Endothelial cell (in vitro differentiated cells): ENCODE measurements around the gene PPME1. TPM values are rescaled to one million over a fixed set of nuclear protein-coding genes. Genes with fewer than 3 reads are reported as not detected.
A peak's percentile ranks its signal among the peaks of the same experiment; 100 is the strongest.
"Not testable (repeated sequence)": the region's sequence is repeated elsewhere in the genome, so short reads cannot be mapped to it uniquely, and the experiment has no call there.

Source experiments
- DNase-seq: peaks from one replicate; pipeline ENCODE4 v3.0.0; 2021; ENCODE audit warnings: low spot score
- H3K27ac Mint-ChIP-seq: one replicate; pipeline ENCODE4 v1.8.0; 2021; ENCODE audit warnings: mixed read lengths, inconsistent platforms; ENCODE audit not compliant: unreplicated experiment
- H3K27me3 Mint-ChIP-seq: one replicate; pipeline ENCODE4 v1.8.0; 2021; ENCODE audit warnings: mild to moderate bottlenecking, moderate library complexity, mixed read lengths, inconsistent platforms; ENCODE audit not compliant: unreplicated experiment
- H3K36me3 Mint-ChIP-seq: one replicate; pipeline ENCODE4 v1.8.0; 2021; ENCODE audit warnings: mild to moderate bottlenecking, low read depth, mixed read lengths, inconsistent platforms; ENCODE audit not compliant: unreplicated experiment
- H3K4me1 Mint-ChIP-seq: one replicate; pipeline ENCODE4 v1.8.0; 2021; ENCODE audit warnings: mild to moderate bottlenecking, mixed read lengths, inconsistent platforms; ENCODE audit not compliant: unreplicated experiment
- H3K4me3 Mint-ChIP-seq: one replicate; pipeline ENCODE4 v1.8.0; 2021; ENCODE audit warnings: mild to moderate bottlenecking, mixed read lengths, inconsistent platforms; ENCODE audit not compliant: unreplicated experiment
- H3K9me3 Mint-ChIP-seq: one replicate; pipeline ENCODE4 v1.8.0; 2021; ENCODE audit warnings: mixed read lengths, inconsistent platforms; ENCODE audit not compliant: unreplicated experiment
- CTCF ChIP-seq: fragments of 200-600 bp; sonication (generic); IDR thresholded peaks from one replicate; pipeline ENCODE4 v1.5.0; 2021; ENCODE audit warnings: antibody characterized with exemption; ENCODE audit not compliant: unreplicated experiment
- long read RNA-seq: library from polyadenylated mRNA; unstranded; transcript quantifications from one replicate; pipeline ENCODE4 v2.0.0, GENCODE V29; 2020; ENCODE audit not compliant: unreplicated experiment
- total RNA-seq: library from RNA; stranded (reverse); fragmentation: NEBNext Ultra II Directional; extraction: Animal tissue kit (Norgen Biotek cat#: 25700); gene quantifications from one replicate; pipeline ENCODE4 v1.2.1, GENCODE V29; 2021; ENCODE audit not compliant: unreplicated experiment

PPME1 gene
- total RNA-seq, result 27.2 TPM
- long read RNA-seq, transcript PPME1-201 (14 exons, 2,677 nt), result major isoform, 19 of 20 reads
- long read RNA-seq, partial matches to known transcripts, result 0 of 20 reads
- long read RNA-seq, other reads (novel, unspliced or antisense), result 1 of 20 reads

GRCh38 chr11:74170694-74171629 lies at the start of gene PPME1, which contains the start of gene C2CD3:
TSS of gene PPME1 (plus strand) at chr11:74171289. CDS start at chr11:74171422, 133 bp downstream.
TSS of gene C2CD3 (minus strand) at chr11:74171002. CDS start at chr11:74170792, 210 bp downstream.
- H3K4me3 Mint-ChIP-seq, result no peak within 1 kb of the TSS
- peaks cover 11% of the 10 kb centered on the region for H3K36me3 Mint-ChIP-seq
- peaks cover 3% of the 10 kb centered on the region for H3K4me1 Mint-ChIP-seq
- TF ChIP-seq CTCF, result no peak
- no peaks in the 10 kb centered on the region for H3K27me3 Mint-ChIP-seq
- H3K9me3 Mint-ChIP-seq, result no peaks in the 10 kb centered on the region
- no peak within 1 kb of the TSS for H3K27ac Mint-ChIP-seq
- DNase-seq, result peak; percentile 95

GRCh38 chr11:74121804-74122203 lies 49.3 kb upstream of the PPME1 start:
- no peak for DNase-seq
- no peak for TF ChIP-seq CTCF
- H3K36me3 Mint-ChIP-seq, result peaks cover 23% of the 10 kb centered on the region
- no peak overlapping the region for H3K4me3 Mint-ChIP-seq
- H3K9me3 Mint-ChIP-seq, result no peaks in the 10 kb centered on the region
- H3K27me3 Mint-ChIP-seq, result no peaks in the 10 kb centered on the region
- H3K4me1 Mint-ChIP-seq, result no peaks in the 10 kb centered on the region
- no peak overlapping the region for H3K27ac Mint-ChIP-seq

GRCh38 chr11:74123008-74123448 lies 48.1 kb upstream of the PPME1 start:
- H3K4me1 Mint-ChIP-seq, result no peaks in the 10 kb centered on the region
- peaks cover 20% of the 10 kb centered on the region for H3K36me3 Mint-ChIP-seq
- H3K4me3 Mint-ChIP-seq, result no peak overlapping the region
- H3K9me3 Mint-ChIP-seq, result no peaks in the 10 kb centered on the region
- H3K27ac Mint-ChIP-seq, result no peak overlapping the region
- no peaks in the 10 kb centered on the region for H3K27me3 Mint-ChIP-seq
- no peak for TF ChIP-seq CTCF
- no peak for DNase-seq

- not testable (repeated sequence) for H3K27ac Mint-ChIP-seq, H3K4me1 Mint-ChIP-seq, H3K27me3 Mint-ChIP-seq, H3K4me3 Mint-ChIP-seq, DNase-seq, H3K9me3 Mint-ChIP-seq
- H3K36me3 Mint-ChIP-seq, result peaks cover 36% of the 10 kb centered on the region
Observed at GRCh38 chr11:74129121-74129520, 42.0 kb upstream of the PPME1 start.

GRCh38 chr11:74132833-74133232 lies 38.3 kb upstream of the PPME1 start:
- Mint-ChIP-seq H3K27ac (no peak overlapping the region), H3K9me3 (no peaks in the 10 kb centered on the region), H3K4me3 (no peak overlapping the region)

More at GRCh38 chr11:74132833-74133232, 38.3 kb upstream of the PPME1 start:
- Mint-ChIP-seq H3K4me1 (no peaks in the 10 kb centered on the region), H3K27me3 (no peaks in the 10 kb centered on the region), H3K36me3 (peaks cover 42% of the 10 kb centered on the region)
- no peak for TF ChIP-seq CTCF
- DNase-seq, result no peak
